Duodenal mucosa (tissue), 2 donors: ENCODE data around the gene AP1G2.
"Not testable (repeated sequence)": the region's sequence is repeated elsewhere in the genome, so short reads cannot be mapped to it uniquely, and the experiment has no call there.

Experiments used
- H3K27ac ChIP-seq: one replicate; pipeline ENCODE4 v1.7.0; 2013; ENCODE audit warnings: low read depth, low read length
- H3K27me3 ChIP-seq, 2 donors: one replicate each; pipeline ENCODE4 v1.7.0; 2013; ENCODE audit warnings: low read length in 2 of 2, control low read depth in 1 of 2; ENCODE audit not compliant: insufficient read depth in 2 of 2, control insufficient read depth in 1 of 2
- H3K36me3 ChIP-seq, 2 donors: one replicate each; pipeline ENCODE4 v1.7.0; 2013; ENCODE audit warnings: low read length in 2 of 2, control low read depth in 1 of 2; ENCODE audit not compliant: insufficient read depth in 2 of 2, control insufficient read depth in 1 of 2
- H3K4me1 ChIP-seq, 2 donors: one replicate each; pipeline ENCODE4 v1.7.0; 2013; ENCODE audit warnings: low read length in 2 of 2, control low read depth in 1 of 2; ENCODE audit not compliant: insufficient read depth in 2 of 2, control insufficient read depth in 1 of 2
- H3K4me3 ChIP-seq, 2 donors: one replicate each; pipeline ENCODE4 v1.7.0; 2013; ENCODE audit warnings: low read length in 2 of 2, low read depth in 1 of 2
- H3K9ac ChIP-seq, 2 donors: one replicate each; pipeline ENCODE4 v1.7.0; 2013; ENCODE audit warnings: low read length in 2 of 2, low read depth in 1 of 2
- H3K9me3 ChIP-seq, 2 donors: one replicate each; pipeline ENCODE4 v1.7.0; 2013; ENCODE audit warnings: low read length in 2 of 2, control low read depth in 1 of 2; ENCODE audit not compliant: control insufficient read depth in 1 of 2

The AP1G2 gene

GRCh38 chr14:23609411-23610089 is 42.0 kb upstream of the AP1G2 start:
- not testable (repeated sequence) for H3K9ac ChIP-seq, H3K9me3 ChIP-seq, H3K36me3 ChIP-seq, H3K27ac ChIP-seq, H3K27me3 ChIP-seq, H3K4me3 ChIP-seq
- H3K4me1 ChIP-seq: peaks cover 39 to 53% of the 10 kb centered on the region in 2 donors

- no peak overlapping the region for H3K4me3 ChIP-seq
- no peak overlapping the region for H3K9ac ChIP-seq
- H3K9me3 ChIP-seq: no peaks in the 10 kb centered on the region
- H3K36me3 ChIP-seq: no peaks in the 10 kb centered on the region
- no peaks in the 10 kb centered on the region for H3K27me3 ChIP-seq
- peaks cover 33 to 48% of the 10 kb centered on the region in 2 donors for H3K4me1 ChIP-seq
- H3K27ac ChIP-seq: no peak overlapping the region
Observed at GRCh38 chr14:23609001-23609400, 41.4 kb upstream of the AP1G2 start.

- Histone ChIP-seq H3K4me1 (peaks cover 31 to 44% of the 10 kb centered on the region in 2 donors), H3K36me3 (no peaks in the 10 kb centered on the region), H3K4me3 (no peak overlapping the region), H3K27me3 (no peaks in the 10 kb centered on the region), H3K9me3 (no peaks in the 10 kb centered on the region), H3K27ac (no peak overlapping the region), H3K9ac (no peak overlapping the region)
Observed at GRCh38 chr14:23608454-23608853, 40.9 kb upstream of the AP1G2 start.

DNA sequence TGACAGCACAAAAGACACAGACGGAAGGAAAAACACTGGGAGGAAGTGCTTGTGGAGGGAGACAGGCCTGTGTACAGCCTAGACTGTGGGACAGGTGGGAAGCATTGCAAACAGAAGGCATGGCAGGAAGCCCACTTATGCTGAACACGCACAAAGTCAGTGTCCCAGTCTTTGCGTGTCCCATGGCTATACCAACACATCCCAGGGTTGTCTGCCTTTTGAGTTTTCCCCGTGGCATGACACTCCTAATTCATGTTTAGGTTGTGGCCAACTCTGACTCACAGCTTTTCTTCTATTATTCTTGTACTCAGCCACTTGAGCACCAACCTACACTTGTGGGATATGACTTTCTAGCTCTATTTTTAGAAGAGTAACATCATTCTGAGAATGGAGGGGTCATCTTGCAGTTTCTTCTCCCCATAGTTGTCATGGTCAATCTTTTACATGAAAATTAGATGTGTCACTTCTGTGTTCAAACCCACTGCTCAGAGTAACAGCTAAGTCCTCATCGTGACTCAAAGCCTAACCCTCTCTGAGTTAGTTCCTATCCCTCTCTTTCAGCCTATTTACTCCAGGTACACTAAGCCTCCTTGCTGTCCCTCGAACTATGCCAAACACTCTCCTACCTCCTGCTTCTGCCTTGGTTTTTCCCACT is 38.5 kb upstream of the AP1G2 start:
- Histone ChIP-seq H3K9me3 (no peaks in the 10 kb centered on the region), H3K9ac (no peak overlapping the region), H3K36me3 (no peaks in the 10 kb centered on the region), H3K4me1 (peaks cover 16 to 24% of the 10 kb centered on the region in 2 donors), H3K27ac (no peak overlapping the region), H3K27me3 (no peaks in the 10 kb centered on the region), H3K4me3 (no peak overlapping the region)

DNA sequence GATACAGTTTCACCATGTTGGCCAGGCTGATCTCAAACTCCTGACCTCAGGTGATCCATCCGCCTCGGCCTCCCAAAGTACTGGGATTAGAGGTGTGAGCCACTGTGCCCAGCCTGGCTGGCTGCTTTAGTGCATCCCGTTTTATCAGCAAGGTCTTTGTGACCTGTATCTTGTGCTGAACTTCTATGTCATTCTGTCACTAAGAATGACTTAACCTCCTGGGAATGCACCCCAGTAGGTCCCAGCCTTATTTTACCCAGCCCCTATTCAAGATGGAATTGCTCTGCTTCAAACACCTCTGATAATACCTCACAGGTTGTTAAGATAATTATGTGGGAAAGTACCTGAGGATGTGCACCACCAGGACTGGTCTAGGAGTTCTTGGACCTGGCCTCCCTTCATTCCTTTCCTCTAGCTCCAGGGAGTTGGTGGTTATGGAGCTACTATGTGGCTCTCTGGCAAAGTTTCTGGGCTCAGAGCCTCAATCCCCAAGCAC is 37.1 kb upstream of the AP1G2 start:
- H3K27me3 ChIP-seq: no peaks in the 10 kb centered on the region
- peaks cover 3 to 10% of the 10 kb centered on the region in 2 donors for H3K4me1 ChIP-seq
- H3K36me3 ChIP-seq: no peaks in the 10 kb centered on the region
- H3K4me3 ChIP-seq: no peak overlapping the region
- H3K9ac ChIP-seq: no peak overlapping the region
- H3K27ac ChIP-seq: no peak overlapping the region
- H3K9me3 ChIP-seq: no peaks in the 10 kb centered on the region

GRCh38 chr14:23604148-23604547 is 36.6 kb upstream of the AP1G2 start:
- Histone ChIP-seq H3K4me1 (peaks cover 0 to 7% of the 10 kb centered on the region in 2 donors), H3K27me3 (no peaks in the 10 kb centered on the region), H3K9me3 (no peaks in the 10 kb centered on the region), H3K36me3 (no peaks in the 10 kb centered on the region), H3K27ac (no peak overlapping the region), H3K9ac (no peak overlapping the region), H3K4me3 (no peak overlapping the region)

GRCh38 chr14:23603103-23603502 is 35.5 kb upstream of the AP1G2 start:
- H3K4me3 ChIP-seq: no peak overlapping the region
- no peaks in the 10 kb centered on the region for H3K36me3 ChIP-seq
- no peak overlapping the region for H3K9ac ChIP-seq
- H3K27me3 ChIP-seq: no peaks in the 10 kb centered on the region
- no peaks in the 10 kb centered on the region for H3K4me1 ChIP-seq
- no peak overlapping the region for H3K27ac ChIP-seq
- H3K9me3 ChIP-seq: no peaks in the 10 kb centered on the region

DNA sequence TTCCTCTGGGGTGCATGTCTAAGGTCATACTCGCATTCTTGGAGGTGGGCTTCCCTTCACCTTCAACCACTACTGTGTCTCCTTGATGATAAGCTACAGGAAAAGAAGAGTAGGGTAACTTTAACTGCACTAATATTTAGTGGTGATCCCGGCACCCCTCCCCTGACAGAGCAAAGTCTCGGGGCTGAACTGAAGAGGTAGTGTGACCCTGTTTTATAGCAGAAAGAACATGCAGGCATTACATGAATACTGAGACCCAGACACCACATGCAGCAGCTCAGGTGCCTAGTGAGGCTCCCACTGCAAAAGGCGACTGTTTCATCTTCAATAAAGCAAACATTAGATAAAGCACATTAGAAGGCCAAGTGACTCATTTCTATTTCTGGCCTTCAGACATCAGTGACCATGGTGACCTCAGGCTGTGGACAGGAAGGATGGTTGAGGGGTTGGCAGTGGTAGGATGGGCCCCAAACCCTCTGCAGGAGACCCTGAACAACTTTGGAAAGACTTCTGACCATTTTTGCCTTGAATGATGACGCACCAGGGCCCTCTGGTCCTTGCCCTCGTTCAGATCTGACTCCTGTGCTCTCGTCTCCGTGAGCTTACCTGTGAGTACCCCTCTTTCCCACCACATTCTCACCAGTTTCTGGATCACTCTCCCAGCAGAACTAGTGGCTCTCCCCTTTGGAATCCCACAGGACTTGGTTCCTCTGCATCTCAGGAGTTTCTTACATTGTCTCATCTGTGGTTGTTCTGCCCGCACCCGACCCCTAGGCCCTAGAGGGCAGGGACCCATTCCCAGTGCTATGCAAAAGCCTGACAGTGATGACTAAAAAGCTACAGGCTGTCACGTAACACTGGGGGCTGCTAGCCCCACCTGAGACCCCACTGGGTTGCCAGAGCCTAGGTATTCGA is 34.8 kb upstream of the AP1G2 start:
- Histone ChIP-seq H3K27ac (no peak overlapping the region), H3K4me1 (no peaks in the 10 kb centered on the region), H3K4me3 (no peak overlapping the region), H3K36me3 (no peaks in the 10 kb centered on the region), H3K9ac (no peak overlapping the region), H3K27me3 (no peaks in the 10 kb centered on the region), H3K9me3 (no peaks in the 10 kb centered on the region)

DNA sequence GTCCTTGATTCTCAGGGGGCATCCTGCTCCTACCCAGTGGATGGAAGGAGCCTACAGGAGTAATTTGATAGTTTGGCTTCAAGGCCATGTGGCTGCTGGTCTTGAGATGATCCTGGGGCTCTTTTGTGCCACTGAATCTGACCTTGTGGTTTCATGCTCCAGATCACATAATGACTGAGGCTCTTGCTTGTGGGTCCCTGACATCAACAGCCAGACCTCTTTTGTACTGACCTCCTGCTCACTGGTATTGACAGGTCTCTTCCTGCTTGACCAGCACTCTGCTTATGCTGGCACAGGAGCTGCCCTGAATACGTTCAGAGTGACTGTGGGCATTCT is 34.2 kb upstream of the AP1G2 start:
- no peaks in the 10 kb centered on the region for H3K27me3 ChIP-seq
- H3K27ac ChIP-seq: no peak overlapping the region

GRCh38 chr14:23601424-23601823 is 33.8 kb upstream of the AP1G2 start:
- no peaks in the 10 kb centered on the region for H3K36me3 ChIP-seq
- H3K4me1 ChIP-seq: no peaks in the 10 kb centered on the region
- no peak overlapping the region for H3K9ac ChIP-seq
- H3K27me3 ChIP-seq: no peaks in the 10 kb centered on the region
- no peak overlapping the region for H3K27ac ChIP-seq
- H3K4me3 ChIP-seq: no peak overlapping the region
- H3K9me3 ChIP-seq: no peaks in the 10 kb centered on the region

More for the DNA sequence above, 34.2 kb upstream of the AP1G2 start:
- Histone ChIP-seq H3K4me3 (no peak overlapping the region), H3K9me3 (no peaks in the 10 kb centered on the region), H3K4me1 (no peaks in the 10 kb centered on the region), H3K9ac (no peak overlapping the region), H3K36me3 (no peaks in the 10 kb centered on the region)
